Measurements from ENCODE around the gene KCTD16. TPM values are rescaled to one million over a fixed set of nuclear protein-coding genes. Genes with fewer than 3 reads are reported as not detected.

Gene KCTD16
- total RNA-seq, 1 donor from 2014 or later = 5.6 TPM

GRCh38 chr5:144192661-144193060, 22.0 kb downstream of the KCTD16 start:
- Histone ChIP-seq H3K79me2 (ENCODE audit: insufficient read depth, low read length) (no peaks in the 10 kb centered on the region), H3K27me3 (ENCODE audit: insufficient read depth, low read length) (no peaks in the 10 kb centered on the region), H3K4me2 (ENCODE audit: low read length) (no peak overlapping the region), H3K9ac (ENCODE audit: low read length) (no peak overlapping the region), H4K20me1 (ENCODE audit: insufficient read depth, low read length) (no peaks in the 10 kb centered on the region), H3K9me3 (ENCODE audit: insufficient read depth, low read depth, low read length) (no peaks in the 10 kb centered on the region), H2AFZ (ENCODE audit: low read depth, low read length) (no peak overlapping the region), H3K27ac (ENCODE audit: low read depth, low read length) (no peak overlapping the region), H3K4me3 (ENCODE audit: insufficient read depth, low read depth, low read length) (no peak overlapping the region), H3K36me3 (ENCODE audit: insufficient read depth, low read length) (no peaks in the 10 kb centered on the region), H3K4me1 (ENCODE audit: insufficient read depth, low read length) (peaks cover 25% of the 10 kb centered on the region)
- Mint-ChIP-seq H3K27ac (ENCODE audit: unreplicated experiment) (no peak overlapping the region), H3K9me3 (ENCODE audit: unreplicated experiment) (no peaks in the 10 kb centered on the region), H3K4me3 (ENCODE audit: unreplicated experiment) (no peak overlapping the region), H3K4me1 (ENCODE audit: low read depth, unreplicated experiment) (peaks cover 22% of the 10 kb centered on the region), H3K27me3 (ENCODE audit: low read depth, unreplicated experiment) (no peaks in the 10 kb centered on the region), H3K36me3 (ENCODE audit: low read depth, unreplicated experiment) (no peaks in the 10 kb centered on the region)
- TF ChIP-seq, protein P1, sequence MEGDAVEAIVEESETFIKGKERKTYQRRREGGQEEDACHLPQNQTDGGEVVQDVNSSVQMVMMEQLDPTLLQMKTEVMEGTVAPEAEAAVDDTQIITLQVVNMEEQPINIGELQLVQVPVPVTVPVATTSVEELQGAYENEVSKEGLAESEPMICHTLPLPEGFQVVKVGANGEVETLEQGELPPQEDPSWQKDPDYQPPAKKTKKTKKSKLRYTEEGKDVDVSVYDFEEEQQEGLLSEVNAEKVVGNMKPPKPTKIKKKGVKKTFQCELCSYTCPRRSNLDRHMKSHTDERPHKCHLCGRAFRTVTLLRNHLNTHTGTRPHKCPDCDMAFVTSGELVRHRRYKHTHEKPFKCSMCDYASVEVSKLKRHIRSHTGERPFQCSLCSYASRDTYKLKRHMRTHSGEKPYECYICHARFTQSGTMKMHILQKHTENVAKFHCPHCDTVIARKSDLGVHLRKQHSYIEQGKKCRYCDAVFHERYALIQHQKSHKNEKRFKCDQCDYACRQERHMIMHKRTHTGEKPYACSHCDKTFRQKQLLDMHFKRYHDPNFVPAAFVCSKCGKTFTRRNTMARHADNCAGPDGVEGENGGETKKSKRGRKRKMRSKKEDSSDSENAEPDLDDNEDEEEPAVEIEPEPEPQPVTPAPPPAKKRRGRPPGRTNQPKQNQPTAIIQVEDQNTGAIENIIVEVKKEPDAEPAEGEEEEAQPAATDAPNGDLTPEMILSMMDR (IDR thresholded peaks at IDR 0.05; ENCODE audit: insufficient read depth, low read depth, low read length) = no peak
- no peak for TF ChIP-seq EZH2 (IDR thresholded peaks at IDR 0.05; ENCODE audit: insufficient read depth, low read length)
- DNase-seq (ENCODE audit: low read depth) = no peak
- FAIRE-seq = no peak

DNA sequence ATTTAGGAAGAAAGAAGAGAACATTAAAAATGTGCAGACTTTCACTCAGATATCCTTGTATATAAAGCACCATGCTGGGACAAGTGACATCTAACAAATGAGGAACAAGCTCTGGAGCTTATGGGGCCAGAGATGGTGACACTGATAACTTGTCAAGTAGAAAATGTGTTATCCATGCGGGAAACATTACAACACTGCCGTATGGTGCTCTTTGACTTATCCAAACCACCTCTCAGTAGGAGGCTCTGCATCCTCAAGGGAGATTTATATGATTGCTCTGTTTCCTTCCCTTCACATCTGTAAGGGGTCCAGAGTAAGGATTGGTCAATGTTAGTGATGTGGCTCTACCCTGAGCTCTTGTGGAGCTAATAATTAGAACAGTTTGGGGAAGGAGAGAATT, 23.5 kb downstream of the KCTD16 start:
- no peak overlapping the region for H3K4me3 Mint-ChIP-seq (ENCODE audit: unreplicated experiment)
- TF ChIP-seq, protein P1 (IDR thresholded peaks at IDR 0.05; ENCODE audit: insufficient read depth, low read depth, low read length) = no peak
- TF ChIP-seq EZH2 (IDR thresholded peaks at IDR 0.05; ENCODE audit: insufficient read depth, low read length) = no peak
- H3K27me3 ChIP-seq (ENCODE audit: insufficient read depth, low read length) = no peaks in the 10 kb centered on the region
- no peak overlapping the region for H2AFZ ChIP-seq (ENCODE audit: low read depth, low read length)
- H3K4me3 ChIP-seq (ENCODE audit: insufficient read depth, low read depth, low read length) = no peak overlapping the region
- H3K79me2 ChIP-seq (ENCODE audit: insufficient read depth, low read length) = no peaks in the 10 kb centered on the region
- no peak for FAIRE-seq
- no peaks in the 10 kb centered on the region for H3K36me3 Mint-ChIP-seq (ENCODE audit: low read depth, unreplicated experiment)
- no peak overlapping the region for H3K9ac ChIP-seq (ENCODE audit: low read length)
- DNase-seq (ENCODE audit: low read depth) = no peak
- no peaks in the 10 kb centered on the region for H4K20me1 ChIP-seq (ENCODE audit: insufficient read depth, low read length)
- H3K36me3 ChIP-seq (ENCODE audit: insufficient read depth, low read length) = no peaks in the 10 kb centered on the region
- no peaks in the 10 kb centered on the region for H3K9me3 Mint-ChIP-seq (ENCODE audit: unreplicated experiment)
- no peak overlapping the region for H3K4me2 ChIP-seq (ENCODE audit: low read length)
- H3K4me1 ChIP-seq (ENCODE audit: insufficient read depth, low read length) = peaks cover 20% of the 10 kb centered on the region
- H3K27ac Mint-ChIP-seq (ENCODE audit: unreplicated experiment) = no peak overlapping the region
- no peaks in the 10 kb centered on the region for H3K9me3 ChIP-seq (ENCODE audit: insufficient read depth, low read depth, low read length)
- no peaks in the 10 kb centered on the region for H3K27me3 Mint-ChIP-seq (ENCODE audit: low read depth, unreplicated experiment)
- peaks cover 15% of the 10 kb centered on the region for H3K4me1 Mint-ChIP-seq (ENCODE audit: low read depth, unreplicated experiment)
- H3K27ac ChIP-seq (ENCODE audit: low read depth, low read length) = no peak overlapping the region

GRCh38 chr5:144195448-144195847, 24.8 kb downstream of the KCTD16 start:
- Mint-ChIP-seq H3K27me3 (ENCODE audit: low read depth, unreplicated experiment) (no peaks in the 10 kb centered on the region), H3K4me3 (ENCODE audit: unreplicated experiment) (no peak overlapping the region), H3K4me1 (ENCODE audit: low read depth, unreplicated experiment) (peaks cover 8% of the 10 kb centered on the region), H3K9me3 (ENCODE audit: unreplicated experiment) (no peaks in the 10 kb centered on the region), H3K36me3 (ENCODE audit: low read depth, unreplicated experiment) (no peaks in the 10 kb centered on the region), H3K27ac (ENCODE audit: unreplicated experiment) (no peak overlapping the region)
- TF ChIP-seq, protein P1 (IDR thresholded peaks at IDR 0.05; ENCODE audit: insufficient read depth, low read depth, low read length) = no peak
- no peak for TF ChIP-seq EZH2 (IDR thresholded peaks at IDR 0.05; ENCODE audit: insufficient read depth, low read length)
- FAIRE-seq = no peak
- H4K20me1 ChIP-seq (ENCODE audit: insufficient read depth, low read length) = no peaks in the 10 kb centered on the region
- H2AFZ ChIP-seq (ENCODE audit: low read depth, low read length) = peak overlapping the region; percentile 26
- H3K27ac ChIP-seq (ENCODE audit: low read depth, low read length) = no peak overlapping the region
- DNase-seq (ENCODE audit: low read depth) = no peak
- no peak overlapping the region for H3K4me2 ChIP-seq (ENCODE audit: low read length)
- no peak overlapping the region for H3K9ac ChIP-seq (ENCODE audit: low read length)
- no peaks in the 10 kb centered on the region for H3K79me2 ChIP-seq (ENCODE audit: insufficient read depth, low read length)
- H3K36me3 ChIP-seq (ENCODE audit: insufficient read depth, low read length) = no peaks in the 10 kb centered on the region
- no peaks in the 10 kb centered on the region for H3K9me3 ChIP-seq (ENCODE audit: insufficient read depth, low read depth, low read length)
- no peak overlapping the region for H3K4me3 ChIP-seq (ENCODE audit: insufficient read depth, low read depth, low read length)
- peaks cover 9% of the 10 kb centered on the region for H3K4me1 ChIP-seq (ENCODE audit: insufficient read depth, low read length)
- H3K27me3 ChIP-seq (ENCODE audit: insufficient read depth, low read length) = no peaks in the 10 kb centered on the region
